Psoas muscle (tissue), 8 donors: ENCODE measurements around the gene MYL3. TPM values are rescaled to one million over a fixed set of nuclear protein-coding genes. Genes with fewer than 3 reads are reported as not detected.
A peak's percentile ranks its signal among the peaks of the same experiment; 100 is the strongest.

Experiments
- ATAC-seq, 4 donors: fragments of 200-7000 bp; cut with Tn5 transposase; one replicate each; pipeline ENCODE4 v1.9.1; 2020; ENCODE audit warnings: moderate library complexity in 3 of 4, mild to moderate bottlenecking in 2 of 4
- DNase-seq, 2 donors: peaks; one replicate each; pipeline ENCODE4 v3.0.0-alpha.2; 2020
- H3K27ac ChIP-seq: fragments of 200-600 bp; one replicate; pipeline ENCODE4 v1.8.0; 2022
- H3K27me3 ChIP-seq, 3 donors: fragments of 200-600 bp in 1 of 3; one replicate each; pipeline versions ENCODE4 v1.6.1 to v1.8.0; 2013 to 2022; ENCODE audit warnings: low read length in 2 of 3, mild to moderate bottlenecking in 2 of 3, moderate library complexity in 1 of 3; ENCODE audit not compliant: insufficient read depth in 3 of 3
- H3K36me3 ChIP-seq, 2 donors: fragments of 200-600 bp in 1 of 2; one replicate each; pipeline versions ENCODE4 v1.6.1 to v1.8.0; 2013 to 2022; ENCODE audit warnings: low read depth in 1 of 2, mild to moderate bottlenecking in 1 of 2, moderate library complexity in 1 of 2; ENCODE audit not compliant: insufficient read depth in 1 of 2
- H3K4me1 ChIP-seq: fragments of 200-600 bp; one replicate; pipeline ENCODE4 v1.8.0; 2022
- H3K4me3 ChIP-seq: fragments of 200-600 bp; one replicate; pipeline ENCODE4 v1.8.0; 2022; ENCODE audit warnings: mild to moderate bottlenecking
- H3K9me3 ChIP-seq: fragments of 200-600 bp; one replicate; pipeline ENCODE4 v1.8.0; 2022
- WGBS, 3 donors: extraction: QIAGEN DNeasy Blood & Tissue Kit; methylation state at CpG; one replicate each; pipeline versions ENCODE4 v1.1.6 to v1.1.7; 2013; 5-methylcytosine and 5-hydroxymethylcytosine counted together
- intact Hi-C, 2 donors: fragments of 100-400 bp; cut with DNase I; formaldehyde crosslinking; loops; one replicate each; pipeline versions ENCODE4 v1.11.0 to v1.14.2; 2022
- polyA plus RNA-seq, 3 donors: library from polyadenylated mRNA; stranded (reverse); fragments of 200-250 nt; gene quantifications; one replicate each; pipeline ENCODE4 v1.2.3, GENCODE V29; 2013
- total RNA-seq, 4 donors: library from RNA; stranded (reverse); fragmentation: NEBNext Ultra II Directional in 2 of 4; extraction: Animal tissue kit (Norgen Biotek cat#: 25700) in 2 of 4; gene quantifications; one replicate each; pipeline versions ENCODE4 v1.2.1 to v1.2.4, GENCODE V29; 2021 to 2023
- TF ChIP-seq, protein P1 (sequence below): fragments of 200-600 bp; IDR thresholded peaks from one replicate; pipeline ENCODE4 v1.8.0; 2022; ENCODE audit warnings: antibody characterized with exemption
- donor health status: healthy with polysubstance abuse.
- donor health status: DM: no; HTN: no; CAD: no; lungs with moderate emphysema.
- donor health status: Bipolar disorder and iron deficiency.
- donor health status: healthy.
- donor health status: DM: yes; HTN: yes; CAD: no.
- donor health status: DM: no; HTN: no; CAD: no.
- donor health status: DM: no; HTN: no; CAD: no.
- donor health status: DM: yes; HTN: yes; CAD: no.

MYL3 gene
- total and polyA plus RNA-seq, 7 donors, result 395 to 3,091 (median 1,482) TPM

DNA sequence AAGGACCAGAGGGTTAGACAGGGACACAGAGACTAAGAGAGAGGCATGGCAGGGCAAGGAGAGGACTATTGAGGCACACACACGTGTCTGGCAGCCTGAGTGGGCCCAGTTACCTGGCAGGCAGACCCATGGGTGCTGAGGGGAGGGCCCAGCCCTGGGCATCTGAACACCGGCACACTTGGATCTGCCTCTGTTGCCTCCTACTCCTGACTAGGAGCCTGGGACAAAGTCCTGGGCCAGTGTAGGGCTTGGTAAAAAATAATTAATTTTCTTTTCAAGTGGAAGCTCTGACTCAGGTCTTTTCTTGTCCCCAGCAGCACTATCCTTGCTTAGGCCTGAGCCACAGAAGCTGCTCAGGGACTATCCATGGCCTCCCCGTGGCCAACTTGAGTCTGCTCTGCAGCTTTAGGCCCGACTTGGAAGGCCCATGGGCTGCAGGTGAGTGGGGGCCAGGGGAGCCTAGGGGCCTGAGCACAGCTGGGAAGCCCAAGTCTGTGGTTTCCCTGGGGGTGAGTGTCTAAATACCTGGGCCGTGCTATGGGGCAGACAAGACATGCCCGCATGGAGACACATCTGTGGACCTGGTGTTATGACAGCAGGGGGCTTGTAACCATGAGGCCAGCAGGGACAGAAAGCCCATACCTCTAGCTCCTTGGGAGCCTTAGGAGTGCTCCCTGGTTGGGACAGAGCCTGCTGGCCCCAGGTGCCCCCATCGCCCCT is 14.3 kb upstream of the MYL3 start, which contains the start of gene PTH1R:
Gene PTH1R (plus strand): TSS at position 316 of the 720 bp plus-strand sequence. CDS start 5,839 bp downstream, outside the sequence.
- DNase-seq, result peak in 1 of 2 donors; percentile 41
- WGBS, 3 donors, result 82 to 86% (median 85%) methylated on average over 7 of the region's 7 CpGs

DNA sequence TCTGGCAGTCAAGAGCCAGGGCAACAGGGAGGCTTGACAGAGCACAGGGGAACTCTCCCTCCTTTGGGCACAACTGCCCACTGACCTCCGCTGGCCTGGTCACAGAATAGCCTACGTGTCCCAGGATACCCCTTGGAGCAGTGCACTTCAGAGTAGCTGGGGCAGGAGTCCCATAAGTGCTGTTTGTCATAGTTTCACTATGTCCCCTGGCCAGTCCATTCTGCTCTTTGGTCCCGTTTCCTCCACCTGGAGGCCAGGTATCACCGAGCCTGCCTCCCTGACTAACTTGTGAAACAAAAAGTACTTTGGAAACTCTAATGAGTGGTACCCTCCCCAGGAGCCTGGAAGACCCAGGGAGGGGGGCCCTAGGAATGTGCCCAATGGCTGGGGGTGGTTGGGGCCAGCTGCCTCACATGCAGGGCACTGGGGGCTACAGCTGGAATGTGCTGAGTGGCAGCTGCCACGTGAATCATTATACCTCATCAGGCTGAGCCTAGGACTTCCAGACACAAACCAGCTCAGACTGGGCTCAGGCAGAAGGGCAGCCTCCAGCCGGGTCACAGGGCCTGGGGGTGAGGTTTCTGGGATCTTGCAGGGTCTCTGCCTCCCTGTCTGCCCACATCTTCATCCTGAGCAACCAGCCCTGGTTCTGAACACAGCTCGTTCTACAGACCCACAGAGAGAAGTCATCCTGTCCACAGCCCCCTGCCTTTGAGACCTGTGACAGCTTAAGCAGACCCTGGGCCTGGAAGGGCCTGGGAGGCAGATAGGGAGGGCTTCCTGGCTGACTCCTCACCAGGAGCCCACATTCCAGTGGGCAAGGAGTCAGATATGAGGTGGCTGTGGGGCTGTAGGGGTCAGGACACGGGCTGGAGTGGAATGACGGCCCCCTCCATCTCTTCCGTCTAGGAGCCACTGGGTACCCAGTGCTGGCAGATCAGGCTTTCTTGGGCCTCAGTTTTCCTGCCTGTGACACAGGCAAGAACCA is 13.4 kb upstream of the MYL3 start:
- intact Hi-C loops, result no loop called here
- Histone ChIP-seq H3K9me3 (no peaks in the 10 kb centered on the region), H3K27me3 (peaks cover 0 to 17% (median 0%) of the 10 kb centered on the region in 3 donors), H3K4me1 (peaks cover under 1% of the 10 kb centered on the region), H3K27ac (no peak overlapping the region), H3K36me3 (no peaks in the 10 kb centered on the region), H3K4me3 (no peak overlapping the region)
- TF ChIP-seq, protein P1, sequence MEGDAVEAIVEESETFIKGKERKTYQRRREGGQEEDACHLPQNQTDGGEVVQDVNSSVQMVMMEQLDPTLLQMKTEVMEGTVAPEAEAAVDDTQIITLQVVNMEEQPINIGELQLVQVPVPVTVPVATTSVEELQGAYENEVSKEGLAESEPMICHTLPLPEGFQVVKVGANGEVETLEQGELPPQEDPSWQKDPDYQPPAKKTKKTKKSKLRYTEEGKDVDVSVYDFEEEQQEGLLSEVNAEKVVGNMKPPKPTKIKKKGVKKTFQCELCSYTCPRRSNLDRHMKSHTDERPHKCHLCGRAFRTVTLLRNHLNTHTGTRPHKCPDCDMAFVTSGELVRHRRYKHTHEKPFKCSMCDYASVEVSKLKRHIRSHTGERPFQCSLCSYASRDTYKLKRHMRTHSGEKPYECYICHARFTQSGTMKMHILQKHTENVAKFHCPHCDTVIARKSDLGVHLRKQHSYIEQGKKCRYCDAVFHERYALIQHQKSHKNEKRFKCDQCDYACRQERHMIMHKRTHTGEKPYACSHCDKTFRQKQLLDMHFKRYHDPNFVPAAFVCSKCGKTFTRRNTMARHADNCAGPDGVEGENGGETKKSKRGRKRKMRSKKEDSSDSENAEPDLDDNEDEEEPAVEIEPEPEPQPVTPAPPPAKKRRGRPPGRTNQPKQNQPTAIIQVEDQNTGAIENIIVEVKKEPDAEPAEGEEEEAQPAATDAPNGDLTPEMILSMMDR, result no peak
- ATAC-seq (no peak), DNase-seq (no peak)
- 85 to 91% (median 87%) methylated on average over 10 of the region's 10 CpGs for WGBS, 3 donors

More for the DNA sequence above, 14.3 kb upstream of the MYL3 start, which contains the start of gene PTH1R:
- Histone ChIP-seq H3K4me3 (no peak within 1 kb of the TSS), H3K36me3 (no peaks in the 10 kb centered on the region), H3K9me3 (no peaks in the 10 kb centered on the region), H3K27me3 (peaks cover 0 to 26% (median 0%) of the 10 kb centered on the region in 3 donors), H3K4me1 (peaks cover 4% of the 10 kb centered on the region), H3K27ac (no peak within 1 kb of the TSS)
- TF ChIP-seq, protein P1, result no peak
- intact Hi-C loops, result no loop called here
- no peak for ATAC-seq

DNA sequence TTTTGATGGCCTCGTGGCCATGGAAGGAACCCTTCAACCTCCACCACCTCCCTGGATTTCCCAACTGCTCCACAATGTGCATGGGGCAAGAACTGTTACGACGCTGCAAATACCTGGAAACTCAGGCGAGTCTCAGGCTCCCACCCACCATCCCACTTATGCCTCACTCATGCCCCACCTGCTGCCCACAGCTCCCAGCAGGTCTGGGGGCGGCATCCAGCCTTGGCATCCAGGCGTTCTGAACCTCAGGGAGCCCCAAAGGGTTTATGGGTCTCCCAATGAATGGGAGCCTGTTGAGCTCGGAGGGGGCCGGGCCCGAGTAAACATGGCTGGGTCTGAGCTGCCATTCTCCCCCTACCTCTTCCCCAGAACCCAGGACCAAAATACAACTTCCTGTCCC is 12.3 kb upstream of the MYL3 start:
- no peak overlapping the region for H3K27ac ChIP-seq
- 90 to 97% (median 96%) methylated on average over 9 of the region's 9 CpGs for WGBS, 3 donors
- H3K4me1 ChIP-seq, result no peaks in the 10 kb centered on the region

DNA sequence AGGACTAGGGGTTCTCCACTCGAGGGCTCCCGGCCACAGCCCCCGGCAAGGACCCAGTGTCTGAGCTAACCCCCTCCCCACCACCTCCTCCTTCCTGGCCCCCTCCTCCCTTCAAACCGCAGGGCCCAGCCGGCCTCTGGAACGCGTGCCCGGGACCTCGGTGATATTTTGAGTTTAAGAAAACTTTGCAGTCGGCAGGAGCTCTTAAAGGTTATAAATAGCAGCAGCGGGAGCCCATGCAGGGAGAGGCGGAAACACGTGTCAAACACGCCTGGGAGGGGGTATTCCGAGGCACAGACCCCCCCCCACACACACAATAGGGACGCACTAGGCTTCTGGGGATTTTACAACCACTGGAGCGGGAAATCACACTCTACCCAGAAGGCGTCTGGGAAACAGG is 11.2 kb upstream of the MYL3 start:
- H3K36me3 ChIP-seq, result no peaks in the 10 kb centered on the region
- no peaks in the 10 kb centered on the region for H3K9me3 ChIP-seq
- intact Hi-C loops, result no loop called here
- no peaks in the 10 kb centered on the region for H3K27me3 ChIP-seq
- TF ChIP-seq, protein P1, result no peak
- no peak overlapping the region for H3K27ac ChIP-seq
- H3K4me1 ChIP-seq, result no peaks in the 10 kb centered on the region
- H3K4me3 ChIP-seq, result no peak overlapping the region
- ATAC-seq (peak in 2 of 4 donors; percentile 12 to 22), DNase-seq (peak in 1 of 2 donors; percentile 49)
- 34 to 41% (median 40%) methylated on average over 17 to 18 of the region's 18 CpGs for WGBS, 3 donors

More for the DNA sequence above, 12.3 kb upstream of the MYL3 start:
- Histone ChIP-seq H3K36me3 (no peaks in the 10 kb centered on the region), H3K27me3 (peaks cover 0 to 6% (median 0%) of the 10 kb centered on the region in 3 donors), H3K9me3 (no peaks in the 10 kb centered on the region), H3K4me3 (no peak overlapping the region)
- intact Hi-C loops, result no loop called here
- DNase-seq, result peak in 1 of 2 donors; percentile 34
- TF ChIP-seq, protein P1, result no peak
- no peak for ATAC-seq
